GM21717 (cell line): Measurements from ENCODE around the gene MEX3A.
"Not testable (repeated sequence)": the region's sequence is repeated elsewhere in the genome, so short reads cannot be mapped to it uniquely, and the experiment has no call there.

Experiments used
- ATAC-seq: cut with Tn5 transposase; IDR thresholded peaks from one replicate; pipeline ENCODE4 v1.9.1; 2021; ENCODE audit warnings: mild to moderate bottlenecking, moderate library complexity; ENCODE audit not compliant: unreplicated experiment

The MEX3A gene

GRCh38 chr1:156056326-156056849 is 25.9 kb downstream of the MEX3A start:
- no peak for ATAC-seq

- ATAC-seq, result no peak
Observed at GRCh38 chr1:156055281-156056048, 26.8 kb downstream of the MEX3A start.

GRCh38 chr1:156054500-156055280 is 27.6 kb downstream of the MEX3A start, which contains the start of gene LAMTOR2:
TSS of gene LAMTOR2 (plus strand) at chr1:156054782. CDS start at chr1:156054890, 108 bp downstream.
- ATAC-seq, result peak; percentile 56

DNA sequence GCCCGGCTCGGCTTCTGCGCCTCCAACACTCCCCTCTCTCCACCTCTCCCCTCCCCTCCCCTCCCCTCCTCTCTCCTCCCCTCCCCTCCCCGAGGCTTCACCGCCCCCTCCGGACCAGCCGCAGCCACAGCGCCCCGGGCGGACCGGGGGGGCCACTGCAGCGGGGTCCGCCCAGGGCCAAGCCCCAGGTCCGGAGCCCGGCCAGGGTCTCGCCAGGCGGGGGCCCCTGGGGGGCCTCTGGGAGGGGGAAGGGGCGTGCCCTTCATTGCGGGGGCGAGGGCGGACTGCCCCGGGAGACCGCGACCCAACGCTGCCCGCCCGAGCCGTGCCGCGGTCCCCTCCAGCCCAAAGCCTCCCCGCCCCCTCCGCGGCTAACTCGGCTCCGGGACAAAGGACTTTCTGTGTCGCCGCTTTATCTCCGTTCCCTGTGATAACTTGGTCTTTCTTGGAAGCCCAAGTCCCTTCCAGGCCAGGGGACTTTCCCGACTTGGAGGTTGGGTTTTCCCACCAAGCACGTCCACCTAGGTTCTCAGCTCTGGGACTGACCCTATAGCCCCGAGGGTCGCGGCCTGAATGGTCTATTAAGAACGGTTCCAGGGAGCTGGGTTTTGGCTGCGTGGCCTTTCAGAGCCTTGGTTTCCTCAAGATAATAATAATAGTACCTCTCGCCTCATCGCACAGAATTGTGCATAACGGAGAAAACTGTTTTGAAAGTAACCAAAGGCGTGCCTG is 28.3 kb downstream of the MEX3A start, which contains the start of gene UBQLN4:
Gene UBQLN4, minus strand, starts transcription at position 31 of the 732 bp plus-strand sequence. CDS start 97 bp downstream, outside the sequence.
- peak; percentile 44 for ATAC-seq

DNA sequence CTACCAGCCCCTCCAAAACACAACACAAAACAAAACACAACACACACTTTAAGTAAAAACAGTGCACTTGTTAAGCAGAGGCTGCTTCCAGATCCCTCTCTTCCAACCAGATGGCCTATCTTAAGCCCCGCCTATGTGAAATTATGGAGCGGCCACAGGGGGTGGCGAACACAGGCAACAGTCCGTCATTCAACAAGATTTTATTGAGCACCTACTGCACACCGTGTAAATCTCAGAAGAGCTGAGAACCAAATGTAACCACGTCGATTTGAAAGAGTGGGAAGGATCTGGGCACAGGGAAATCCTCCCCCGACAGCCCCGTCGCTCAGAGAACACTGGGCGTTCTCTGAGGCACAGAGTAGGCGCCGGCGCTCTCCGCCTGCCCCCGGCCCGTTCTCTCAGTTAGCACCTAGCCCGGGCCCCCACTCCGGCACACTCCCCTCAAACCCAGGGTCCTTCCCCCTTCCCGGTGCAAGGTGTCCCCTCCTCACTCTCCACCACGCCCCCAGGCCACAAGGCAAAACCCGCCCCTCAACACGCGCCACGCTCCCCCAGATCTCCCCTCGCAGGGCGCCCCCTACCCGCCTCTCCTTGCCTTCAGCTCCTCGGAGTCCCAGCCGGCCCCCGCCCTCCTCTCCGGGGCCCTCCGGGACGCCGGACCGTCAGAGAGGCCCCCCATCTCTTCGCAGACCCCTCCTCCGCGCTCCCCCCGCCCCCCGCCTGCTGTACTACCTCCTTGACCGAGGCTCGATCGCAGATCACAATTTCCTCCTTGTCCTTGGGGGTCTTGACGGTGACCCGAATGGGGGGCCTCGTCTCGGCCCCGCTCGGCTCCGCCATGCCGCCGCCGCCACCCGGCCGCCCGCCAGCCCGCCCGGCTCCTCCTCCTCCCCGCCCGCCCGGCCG is 29.1 kb downstream of the MEX3A start:
- no peak for ATAC-seq

DNA sequence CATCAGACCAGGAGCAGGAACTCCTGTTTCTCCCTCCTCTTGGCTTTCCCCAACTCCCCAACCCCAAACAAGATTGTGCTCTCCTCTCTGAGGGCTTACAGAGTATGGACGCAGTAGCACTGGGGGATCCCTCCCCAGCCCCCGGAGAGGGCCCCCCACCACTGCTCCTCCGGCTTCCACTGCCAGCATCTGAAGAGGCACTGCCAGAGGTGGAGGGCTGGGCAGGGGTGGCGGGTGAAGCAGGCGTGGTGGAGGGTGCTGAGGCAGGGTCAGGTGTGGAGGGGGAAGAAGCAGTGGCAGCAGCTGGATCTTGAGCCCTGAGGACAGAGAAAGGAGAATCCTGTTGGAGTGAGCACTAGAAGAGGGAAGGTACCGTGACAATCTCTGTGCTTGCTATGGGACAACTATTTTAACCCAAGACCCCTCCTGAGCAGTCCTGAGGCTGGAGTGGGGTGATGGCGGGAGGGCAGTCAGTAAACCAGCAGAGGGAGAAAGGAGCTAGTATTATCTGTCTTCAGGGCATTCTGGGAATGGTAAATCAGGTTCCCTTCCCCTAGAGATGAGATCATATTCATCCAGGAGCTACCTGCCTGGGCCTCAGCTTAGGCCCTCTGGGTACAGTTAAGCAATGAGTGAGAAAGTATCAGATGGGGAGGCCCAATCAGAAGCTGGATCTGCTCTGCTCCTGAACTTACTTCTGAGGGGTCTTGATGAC is 31.1 kb downstream of the MEX3A start:
- ATAC-seq, result no peak

- no peak for ATAC-seq
Observed at GRCh38 chr1:156050376-156050775, 31.9 kb downstream of the MEX3A start.

GRCh38 chr1:156048663-156049258 is 33.5 kb downstream of the MEX3A start:
- no peak for ATAC-seq

- no peak for ATAC-seq
Observed at GRCh38 chr1:156045076-156045475, 37.2 kb downstream of the MEX3A start.

- no peak for ATAC-seq
Observed at GRCh38 chr1:156042828-156043227, 39.4 kb downstream of the MEX3A start.

DNA sequence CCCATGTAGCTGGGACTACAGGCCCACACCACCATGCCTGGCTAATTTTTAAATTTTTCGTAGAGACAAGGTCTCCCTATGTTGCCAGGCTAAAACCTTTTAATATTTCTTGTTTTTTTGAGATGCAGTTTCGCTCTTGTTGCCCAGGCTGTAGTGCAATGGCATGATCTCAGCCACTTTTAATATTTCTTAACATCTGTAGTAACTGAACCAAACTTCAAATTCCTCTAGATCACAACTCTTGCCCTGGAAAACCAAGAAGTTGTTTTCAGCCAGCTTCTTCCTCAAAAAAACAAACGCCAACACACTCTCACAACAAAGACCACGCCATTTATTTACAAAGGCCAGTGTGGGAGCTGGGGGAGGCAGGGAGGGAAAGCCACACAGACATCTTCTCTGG is 47.3 kb downstream of the MEX3A start:
- not testable (repeated sequence) for ATAC-seq

DNA sequence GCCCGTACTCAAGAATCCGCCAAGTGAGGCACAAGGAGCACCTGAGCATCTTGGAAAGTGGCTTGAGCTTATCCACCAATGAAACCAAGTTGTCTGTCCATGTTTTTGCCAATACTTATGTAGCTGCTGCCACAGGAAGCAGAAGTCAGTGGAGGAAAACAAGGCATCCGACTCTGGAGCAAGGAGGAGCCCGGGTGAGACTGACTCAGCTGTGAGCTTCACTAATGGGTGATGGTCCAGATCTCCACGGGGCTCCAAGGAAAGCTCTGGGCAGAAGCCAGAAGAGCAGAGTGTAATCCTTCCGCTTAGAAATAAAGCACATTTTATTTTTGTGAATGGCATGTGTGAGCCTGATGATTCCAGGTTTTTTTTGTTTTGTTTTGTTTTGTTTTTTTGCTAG is 49.3 kb downstream of the MEX3A start:
- ATAC-seq, result no peak

DNA sequence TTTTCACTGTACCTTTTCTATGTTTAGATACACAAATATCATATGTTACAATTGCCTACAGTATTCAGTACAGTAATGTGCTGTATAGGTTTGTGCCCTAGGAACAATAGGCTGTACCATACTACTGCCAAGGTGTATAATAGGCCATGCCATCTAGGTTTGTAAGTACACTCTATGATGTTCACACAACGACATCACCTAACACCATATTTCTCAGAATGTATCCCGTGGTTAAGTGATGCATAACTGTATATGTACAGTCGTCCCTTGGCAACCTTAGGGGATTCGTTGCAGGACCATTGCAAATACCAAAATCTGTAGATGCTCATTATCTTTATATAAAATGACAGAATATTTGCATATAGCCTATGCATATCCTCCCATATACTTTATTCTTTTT is 55.7 kb downstream of the MEX3A start:
- no peak for ATAC-seq

DNA sequence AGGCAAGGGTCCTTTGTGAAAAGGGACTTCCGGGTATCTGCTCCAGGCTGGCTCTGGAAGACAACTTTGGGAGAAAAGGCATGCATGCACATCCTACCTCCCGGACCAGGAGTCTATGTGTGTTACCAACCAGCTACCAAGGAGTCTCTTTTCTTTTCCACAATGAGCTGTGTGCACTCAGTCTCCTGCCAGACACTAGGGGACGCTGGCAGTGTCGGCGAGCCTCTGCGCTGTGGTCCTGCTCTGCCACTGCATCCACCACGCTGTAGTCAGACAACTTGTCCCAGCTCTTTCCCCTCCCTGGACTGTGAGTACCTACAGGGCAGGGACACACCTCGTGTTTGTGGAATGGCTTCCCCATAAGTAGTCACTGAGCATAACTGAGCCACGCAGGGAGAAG is 56.4 kb downstream of the MEX3A start:
- no peak for ATAC-seq

GRCh38 chr1:156024801-156025200 is 57.5 kb downstream of the MEX3A start:
- no peak for ATAC-seq
